Liver (tissue), 3 donors: ENCODE results near the gene PRC1.

ENCODE experiments used
- ATF3 ChIP-seq: IDR thresholded peaks from 2 replicates; pipeline ENCODE4 v1.6.1; 2016; ENCODE audit warnings: antibody characterized with exemption
- CTCF ChIP-seq: fragments of 150-350 bp; IDR thresholded peaks from 2 replicates; pipeline ENCODE4 v1.5.1; 2017; ENCODE audit warnings: improper control_type of control experiment, low read depth, low read length; ENCODE audit not compliant: missing input control
- MAX ChIP-seq: IDR thresholded peaks from 2 replicates; pipeline ENCODE4 v1.6.1; 2016; ENCODE audit warnings: antibody characterized with exemption
- RAD21 ChIP-seq, 2 donors: IDR thresholded peaks; 2 replicates each; pipeline ENCODE4 v1.6.1; 2016; ENCODE audit warnings: antibody characterized with exemption in 2 of 2, mild to moderate bottlenecking in 2 of 2
- donor health status: healthy.
- donor health status: healthy.

GRCh38 chr15:91039996-91040395, 45.7 kb upstream of the PRC1 start:
- TF ChIP-seq CTCF (no peak), ATF3 (no peak), RAD21 (IDR thresholded peaks at IDR 0.05) (no peak), MAX (no peak)
